GM21381 (cell line): ENCODE data around the gene LSM4.

Experiments
- ATAC-seq: cut with Tn5 transposase; IDR thresholded peaks from one replicate; pipeline ENCODE4 v1.9.1; 2021; ENCODE audit warnings: mild to moderate bottlenecking, moderate library complexity; ENCODE audit not compliant: unreplicated experiment

Gene LSM4

DNA sequence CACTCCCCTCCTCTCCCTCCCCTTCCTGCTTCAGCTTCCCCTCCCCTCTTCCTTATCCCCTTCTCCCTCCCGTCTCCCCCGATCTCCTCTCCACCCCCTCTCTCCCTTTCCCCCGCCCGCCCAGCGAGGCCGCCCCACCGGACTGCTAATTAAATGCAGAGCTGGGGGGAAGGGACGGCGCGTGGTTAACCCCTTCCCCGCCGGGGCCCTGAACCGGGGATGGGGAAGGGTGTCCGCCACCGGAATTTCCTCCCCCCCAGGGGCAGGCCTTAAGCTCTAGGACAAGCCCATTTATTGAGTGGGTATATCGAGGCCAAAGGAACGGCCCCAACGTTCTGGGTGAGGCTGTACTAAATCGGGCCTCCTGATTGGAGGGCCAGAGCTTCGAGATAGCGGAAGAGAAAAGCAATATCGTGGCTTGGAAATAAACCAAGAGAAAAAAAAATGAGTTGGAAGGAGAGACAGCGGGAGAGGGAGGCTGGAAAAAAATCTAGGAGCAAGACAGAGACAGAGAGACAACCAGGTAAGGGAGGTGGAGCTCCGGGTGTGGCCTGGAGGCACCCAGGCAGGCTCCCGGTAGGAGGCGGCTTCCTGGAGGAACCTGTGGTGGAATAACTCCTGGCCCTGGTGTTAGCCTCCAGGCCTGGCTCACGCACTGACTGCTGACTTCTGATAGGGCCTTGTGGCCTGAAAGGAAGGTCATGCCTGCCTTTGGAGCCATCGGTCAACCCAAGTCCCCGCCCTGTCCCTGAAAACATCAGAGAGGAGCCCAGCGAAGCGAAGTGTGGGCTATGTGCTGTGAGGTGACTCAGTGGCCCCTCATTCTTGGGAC is 29.9 kb downstream of the LSM4 start:
- no peak for ATAC-seq

DNA sequence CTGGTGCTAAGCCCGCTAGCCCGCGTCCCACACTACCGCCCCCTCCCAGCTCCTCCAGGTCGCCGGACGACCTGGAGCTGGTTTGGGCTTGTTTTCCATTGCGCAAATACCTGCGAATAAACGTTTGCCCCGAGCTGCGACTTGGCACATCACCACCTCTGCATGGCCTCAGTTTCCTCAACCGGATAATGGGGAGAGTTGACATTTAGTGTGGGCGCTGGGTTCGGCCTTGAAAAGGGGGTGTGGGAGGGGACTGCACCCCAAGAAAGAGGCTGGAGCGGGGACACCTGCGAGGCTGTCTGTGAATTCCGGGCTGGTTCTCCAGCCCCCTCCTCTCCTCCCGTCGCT is 30.4 kb downstream of the LSM4 start:
- no peak for ATAC-seq

DNA sequence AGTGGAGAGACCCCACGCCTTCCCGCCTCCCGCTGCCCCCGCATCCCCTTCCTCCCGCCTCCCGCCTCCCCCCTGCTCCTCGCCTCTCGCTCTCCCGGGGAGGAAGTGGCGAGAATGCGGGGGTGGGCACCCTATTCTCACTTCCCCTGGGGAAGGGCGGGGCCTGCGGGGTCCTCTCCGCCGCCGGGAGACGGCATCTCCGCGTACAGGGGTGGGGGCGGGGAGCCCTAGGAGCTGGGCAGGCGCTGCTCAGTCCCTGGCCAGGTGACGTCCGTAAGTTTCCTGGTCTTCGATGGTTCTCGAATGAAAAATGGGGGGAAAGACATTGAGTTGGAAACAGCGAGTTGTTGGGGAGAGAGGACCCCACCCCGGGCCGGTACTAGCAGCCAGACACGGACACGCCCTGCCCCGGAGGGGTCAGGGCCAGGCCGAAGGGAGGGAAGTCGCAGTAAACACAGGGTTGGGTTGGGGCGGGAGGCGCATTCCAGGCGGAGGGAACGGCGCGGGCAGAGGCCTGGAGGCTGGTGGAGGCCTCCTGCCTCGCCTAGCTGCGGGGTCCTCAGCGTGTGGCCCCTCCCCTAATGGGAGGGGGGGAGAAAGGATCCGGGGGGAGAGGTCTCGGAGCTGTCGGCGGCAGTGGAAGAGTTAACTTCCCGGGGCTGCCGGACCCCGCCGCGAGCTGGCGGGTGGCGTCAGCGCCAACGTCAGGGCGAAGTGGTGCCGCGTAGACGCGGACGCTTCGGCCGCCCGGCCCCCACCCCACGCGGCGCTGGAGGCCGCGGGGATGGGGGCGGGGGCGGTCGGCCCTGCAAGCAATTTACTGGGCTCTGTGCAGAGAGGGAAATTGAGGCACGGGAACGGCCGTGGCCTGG is 31.1 kb downstream of the LSM4 start:
- ATAC-seq: no peak

DNA sequence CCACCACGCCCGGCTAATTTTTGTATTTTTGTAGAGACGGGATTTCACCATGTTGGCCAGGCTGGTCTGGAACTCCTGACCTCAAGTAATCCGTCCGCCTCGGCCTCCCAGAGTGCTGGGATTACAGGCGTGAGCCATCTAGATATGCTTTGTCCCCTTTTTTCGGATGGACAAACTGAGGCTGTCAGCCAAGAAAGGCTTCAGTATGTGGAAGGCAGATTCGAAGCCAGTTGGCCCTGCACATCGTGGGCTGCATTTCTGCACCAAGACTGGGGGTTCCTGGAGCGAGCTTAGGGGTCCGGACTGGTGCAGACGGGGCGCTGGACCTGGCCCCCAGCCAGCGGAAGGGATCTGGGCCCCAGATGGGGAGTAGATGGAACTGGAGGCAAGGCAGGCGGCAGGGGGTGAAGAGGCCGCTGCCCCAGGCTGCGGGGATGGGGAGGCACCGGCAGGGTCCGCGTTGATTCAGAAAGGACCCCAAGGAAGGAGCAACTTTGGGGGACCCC is 31.8 kb downstream of the LSM4 start:
- ATAC-seq: no peak

DNA sequence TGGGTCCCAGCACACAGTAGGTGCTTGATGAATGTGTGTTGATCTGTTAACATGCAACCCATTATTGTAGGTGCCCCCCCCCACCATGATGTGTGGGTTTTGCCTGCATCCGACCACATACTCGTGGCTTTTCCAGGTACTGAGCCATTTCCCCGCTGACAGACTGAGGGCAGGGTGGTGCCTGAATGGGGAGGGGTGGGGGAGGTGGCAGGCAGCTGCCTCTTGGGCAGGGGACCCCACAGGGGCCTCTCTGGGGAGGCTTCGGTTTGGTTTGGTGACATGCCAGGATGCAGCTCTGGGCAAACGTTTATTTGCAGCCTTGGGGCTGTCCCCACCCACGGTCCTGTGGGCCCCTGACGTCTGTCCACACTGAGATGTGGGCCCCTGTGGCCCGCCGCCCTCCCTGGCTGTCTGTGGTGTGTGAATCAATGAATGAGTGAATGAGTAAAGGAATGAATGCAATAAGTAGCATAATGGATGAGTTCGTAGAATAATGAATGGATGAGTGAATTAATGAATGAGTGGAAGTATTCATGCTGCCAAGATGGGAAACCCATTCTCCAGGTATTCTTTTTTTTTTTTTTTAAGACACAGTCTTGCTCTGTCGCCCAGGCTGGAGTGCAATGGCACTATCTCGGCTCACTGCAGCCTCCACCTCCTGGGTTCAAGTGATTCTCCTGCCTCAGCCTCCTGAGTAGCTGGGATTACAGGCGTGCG is 32.4 kb downstream of the LSM4 start:
- ATAC-seq: peak; percentile 41

DNA sequence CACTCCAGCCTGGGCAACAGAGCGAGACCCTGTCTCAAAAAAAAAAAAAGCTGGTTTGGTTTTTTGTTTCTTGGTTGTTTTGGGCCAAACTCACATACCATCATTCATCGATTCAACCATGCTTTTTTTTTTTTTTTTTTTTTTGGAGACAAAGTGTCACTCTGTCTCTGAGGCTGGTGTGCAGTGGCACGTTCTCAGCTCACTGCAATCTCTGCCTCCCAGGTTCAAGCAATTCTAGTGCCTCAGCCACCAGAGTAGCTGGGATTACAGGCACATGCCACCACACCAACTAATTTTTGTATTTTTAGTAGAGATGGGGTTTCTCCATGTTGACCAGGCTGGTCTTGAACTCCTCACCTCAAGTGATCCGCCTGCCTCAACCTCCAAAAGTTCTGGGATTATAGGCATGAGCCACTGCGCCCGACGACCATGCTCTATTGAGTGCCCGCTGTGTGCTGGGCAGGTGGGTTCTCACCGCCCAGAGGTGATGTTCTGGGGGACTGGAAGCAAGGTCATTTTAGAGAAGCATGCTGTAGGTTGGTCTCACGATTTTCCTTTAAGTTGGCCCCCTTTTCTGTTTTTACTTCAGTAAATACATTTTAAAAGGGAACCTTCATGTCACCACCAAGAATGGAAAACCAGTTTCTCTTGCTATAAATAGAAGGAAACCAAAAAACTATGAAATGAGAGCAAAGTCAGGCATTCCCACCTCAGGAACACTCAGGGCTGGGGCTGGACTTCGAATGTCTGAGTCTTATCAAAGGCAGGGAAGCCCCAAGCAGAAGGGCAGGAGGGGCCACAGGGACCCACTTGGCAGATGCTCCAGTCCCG is 33.2 kb downstream of the LSM4 start:
- ATAC-seq: no peak

DNA sequence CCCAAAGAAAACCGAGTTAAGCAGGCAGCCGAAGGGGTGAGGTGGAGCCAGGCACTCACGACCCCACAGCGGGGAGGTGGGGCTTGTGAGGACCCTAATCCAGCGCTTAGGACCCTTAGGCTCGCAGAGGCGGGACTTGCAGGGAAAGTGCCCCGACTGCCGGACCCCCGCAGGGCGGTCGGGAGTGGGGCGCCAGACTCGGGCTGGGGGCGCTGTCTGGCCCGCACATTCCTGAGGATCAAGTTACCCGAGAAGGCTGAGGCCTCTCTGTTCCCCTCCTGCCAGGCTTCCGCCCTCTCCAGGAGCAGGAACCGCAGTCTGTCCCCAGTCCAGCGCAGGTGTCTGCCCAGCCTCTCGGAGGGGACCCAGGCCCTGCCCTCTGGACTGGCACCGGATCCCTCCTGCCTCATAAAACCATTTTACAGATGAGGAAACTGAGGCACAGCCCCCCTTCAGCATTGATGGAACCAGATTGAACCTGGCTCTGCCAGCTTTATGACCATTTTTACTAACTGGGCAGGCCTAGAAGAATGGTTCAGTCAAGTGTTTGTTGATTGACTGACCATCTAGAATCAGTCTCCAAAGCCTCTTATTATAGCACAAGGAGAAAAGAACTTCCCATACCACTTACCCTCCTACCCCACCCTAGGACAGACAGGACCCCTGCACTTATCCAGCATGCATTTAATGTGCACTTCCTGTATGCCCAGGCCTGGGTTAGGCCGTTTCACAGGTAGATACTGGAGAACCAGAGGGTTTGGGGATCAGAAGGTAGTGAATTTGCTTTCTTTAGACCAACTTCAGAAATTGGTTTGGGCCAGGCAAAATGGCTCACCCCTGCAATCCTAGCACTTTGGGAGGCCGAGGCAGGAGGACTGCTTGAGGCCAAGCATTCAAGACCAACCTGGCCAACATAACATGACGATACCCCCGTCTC is 34.8 kb downstream of the LSM4 start:
- no peak for ATAC-seq

DNA sequence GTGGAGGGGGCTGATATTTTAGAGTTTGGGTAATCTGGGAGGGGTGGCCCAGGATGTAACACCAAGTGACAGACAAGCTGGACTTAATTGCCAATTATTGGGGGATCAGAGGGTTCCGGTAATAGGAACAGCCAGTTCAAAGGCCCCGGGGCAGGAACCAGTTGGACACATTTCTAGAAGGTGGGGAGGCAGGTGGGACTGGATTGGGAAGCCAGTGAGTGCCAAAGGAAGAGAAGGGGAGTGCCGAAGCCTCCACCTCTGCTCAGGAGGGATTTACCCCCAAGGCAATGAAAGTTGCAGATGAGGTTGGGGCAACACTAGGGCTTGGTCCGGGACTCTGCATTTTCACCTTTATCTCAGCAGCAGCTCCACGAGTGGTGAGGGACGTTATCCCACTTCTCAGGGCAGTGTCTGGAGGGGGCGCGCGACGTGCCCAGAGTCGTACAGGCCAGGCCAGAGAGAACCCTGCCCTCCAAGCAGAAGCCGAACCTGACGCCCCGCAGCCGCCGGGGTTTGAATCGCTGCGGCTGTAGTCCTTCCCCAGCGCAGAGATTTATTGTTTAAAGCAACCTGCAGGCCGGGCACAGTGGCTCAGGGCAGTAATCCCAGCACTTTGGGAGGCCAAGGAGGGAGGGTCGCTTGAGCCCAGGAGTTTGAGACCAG is 35.8 kb downstream of the LSM4 start:
- ATAC-seq: no peak

DNA sequence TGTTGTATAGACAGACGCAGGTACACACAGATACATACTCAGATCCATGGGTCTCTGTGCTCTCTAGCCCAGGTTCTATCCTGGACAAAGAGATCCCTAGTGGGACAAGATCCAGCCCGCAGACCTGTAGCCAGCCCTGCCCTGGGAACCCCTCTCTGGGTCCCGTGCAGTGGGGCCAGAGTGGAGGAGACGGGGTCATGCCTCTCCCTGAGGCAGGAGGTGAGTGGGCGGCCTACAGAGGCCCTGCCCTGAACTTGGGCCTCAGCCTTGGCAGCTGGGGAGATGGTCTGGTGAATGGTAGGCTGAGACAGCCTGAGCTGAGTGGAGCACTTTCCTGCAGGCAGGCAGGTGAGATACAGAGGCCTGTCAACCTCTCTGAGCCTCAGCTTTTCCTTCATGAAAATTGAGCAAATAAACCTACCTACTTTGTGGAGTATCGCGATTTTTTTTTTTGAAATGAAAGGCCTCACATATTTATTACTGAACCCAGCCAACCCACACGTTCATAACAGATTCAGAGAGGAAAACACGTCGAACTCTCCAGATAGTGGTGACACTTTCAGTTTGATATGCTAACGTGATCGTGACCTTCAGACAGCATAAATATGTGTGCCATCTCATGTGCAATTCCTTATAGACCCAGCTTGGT is 38.0 kb downstream of the LSM4 start:
- no peak for ATAC-seq

DNA sequence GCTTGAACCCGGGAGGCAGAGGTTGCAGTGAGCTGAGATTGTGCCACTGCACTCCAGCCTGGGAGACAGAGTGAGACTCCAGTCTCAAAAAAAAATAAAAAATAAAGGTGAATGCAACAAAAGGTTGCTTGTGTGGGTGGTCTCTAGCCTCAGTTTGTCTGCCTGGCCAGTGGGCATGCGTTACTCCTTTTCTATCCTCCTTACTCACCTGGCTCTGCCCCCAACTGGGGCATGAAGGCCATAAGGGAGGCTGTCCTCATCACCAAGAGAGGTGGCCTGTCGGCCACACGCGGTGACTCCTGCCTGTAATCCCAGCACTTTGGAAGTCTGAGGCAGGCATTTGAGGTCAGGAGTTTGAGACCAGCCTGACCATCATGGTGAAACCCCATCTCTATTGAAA is 39.5 kb downstream of the LSM4 start:
- no peak for ATAC-seq

DNA sequence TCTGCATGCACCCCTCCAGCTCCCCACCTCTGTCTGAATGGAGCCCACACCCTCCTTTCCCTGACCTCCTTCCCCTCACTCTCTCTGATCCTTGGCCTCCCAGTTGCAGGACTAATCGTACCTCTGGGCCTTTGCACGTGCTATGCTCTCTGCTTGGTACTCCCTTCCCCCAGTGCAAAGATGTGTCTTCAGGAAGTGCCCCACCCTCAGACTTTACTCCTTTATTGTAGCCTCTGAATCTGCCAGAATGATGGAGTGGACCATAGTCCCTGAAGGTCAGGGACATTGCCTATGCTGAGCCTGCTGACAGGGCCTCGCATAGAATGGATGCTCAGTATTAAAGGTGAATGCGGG is 40.1 kb downstream of the LSM4 start:
- ATAC-seq: no peak

DNA sequence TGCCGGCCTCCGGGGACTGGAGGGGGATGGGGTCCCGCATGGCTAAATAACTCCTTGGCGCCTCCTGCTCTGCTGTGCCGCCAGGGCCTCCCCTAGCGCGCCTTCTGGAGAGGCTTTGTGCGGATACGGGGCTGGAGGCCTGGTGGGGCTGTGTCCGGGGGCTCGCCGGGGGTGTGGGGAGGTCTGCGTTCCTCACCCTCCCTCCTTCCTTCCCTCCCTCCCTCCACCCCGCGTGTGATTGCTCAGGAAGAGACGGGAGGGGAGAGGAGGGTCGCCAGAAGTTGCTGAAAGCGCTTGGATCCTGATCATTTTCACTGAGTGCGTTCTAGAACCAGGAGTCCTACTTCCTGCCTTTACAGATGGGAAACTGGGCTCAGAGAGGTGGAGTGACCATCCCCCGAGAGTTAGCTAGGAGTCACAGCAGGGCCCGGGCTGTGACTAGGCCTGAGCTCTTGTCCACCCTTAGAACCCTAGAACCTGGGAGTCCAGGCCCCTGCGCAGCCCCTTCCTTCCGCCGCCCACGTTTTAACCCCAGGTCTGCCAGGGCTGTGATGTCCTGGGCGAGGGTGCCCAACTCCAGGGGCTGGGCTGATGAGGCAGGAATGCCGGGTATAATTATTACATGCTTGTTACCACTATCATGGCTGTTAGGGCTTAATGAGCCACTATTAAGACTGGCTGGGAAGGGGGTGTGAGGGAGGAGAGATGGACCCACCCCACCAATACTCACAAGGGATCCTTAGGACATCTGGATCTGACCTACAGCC is 40.7 kb downstream of the LSM4 start:
- ATAC-seq: no peak

DNA sequence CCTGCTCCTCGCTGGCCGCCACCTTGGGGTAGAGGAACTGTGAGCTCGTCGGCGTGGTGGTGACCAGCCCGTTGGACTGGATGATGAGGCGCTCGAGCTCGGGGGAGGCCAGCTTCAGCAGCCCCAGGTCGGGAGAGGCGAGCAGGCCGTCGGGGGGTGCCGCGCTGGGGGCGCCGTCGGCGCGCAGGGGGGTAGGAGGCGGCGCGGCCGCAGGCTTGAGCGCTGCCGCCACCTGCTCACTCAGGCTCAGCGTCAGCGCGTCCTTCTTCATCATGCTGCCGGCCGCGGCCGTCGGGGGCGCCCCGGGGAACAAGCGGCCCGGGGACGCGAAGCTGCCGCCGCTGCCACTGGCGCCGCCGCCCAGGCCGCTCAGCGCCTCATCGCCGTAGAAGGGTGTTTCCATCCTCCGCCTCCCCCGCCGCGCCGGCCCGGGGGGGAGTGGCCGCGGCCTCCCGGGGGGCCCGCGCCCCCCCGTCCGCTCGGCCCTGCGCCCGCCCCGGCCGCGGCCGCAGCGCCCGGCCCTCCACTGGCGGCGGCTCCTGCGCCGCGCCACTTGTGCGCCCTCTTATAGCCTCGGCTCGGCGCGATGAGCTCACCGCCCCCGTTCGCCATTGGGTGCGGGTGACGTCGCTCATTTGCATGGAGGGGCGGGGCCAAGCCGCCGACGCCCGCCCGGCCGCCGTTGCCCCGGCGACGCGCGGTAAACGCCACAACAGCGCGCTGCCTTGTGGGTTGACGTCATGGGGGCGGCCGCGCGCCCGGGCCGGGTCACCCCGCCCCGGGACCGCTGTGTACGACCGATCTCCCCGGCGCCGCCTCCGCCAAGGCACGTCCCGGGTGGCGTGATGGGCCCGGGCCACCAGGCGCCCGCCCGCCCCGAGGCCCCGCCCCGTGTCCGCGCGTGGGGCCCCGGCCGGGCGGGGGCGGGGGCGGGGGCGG is 41.5 kb downstream of the LSM4 start, which contains the start of gene JUND:
Gene JUND, minus strand, starts transcription at position 541 of the 939 bp plus-strand sequence. Its CDS starts 138 bp downstream, at position 403.
- peak; percentile 63 for ATAC-seq

DNA sequence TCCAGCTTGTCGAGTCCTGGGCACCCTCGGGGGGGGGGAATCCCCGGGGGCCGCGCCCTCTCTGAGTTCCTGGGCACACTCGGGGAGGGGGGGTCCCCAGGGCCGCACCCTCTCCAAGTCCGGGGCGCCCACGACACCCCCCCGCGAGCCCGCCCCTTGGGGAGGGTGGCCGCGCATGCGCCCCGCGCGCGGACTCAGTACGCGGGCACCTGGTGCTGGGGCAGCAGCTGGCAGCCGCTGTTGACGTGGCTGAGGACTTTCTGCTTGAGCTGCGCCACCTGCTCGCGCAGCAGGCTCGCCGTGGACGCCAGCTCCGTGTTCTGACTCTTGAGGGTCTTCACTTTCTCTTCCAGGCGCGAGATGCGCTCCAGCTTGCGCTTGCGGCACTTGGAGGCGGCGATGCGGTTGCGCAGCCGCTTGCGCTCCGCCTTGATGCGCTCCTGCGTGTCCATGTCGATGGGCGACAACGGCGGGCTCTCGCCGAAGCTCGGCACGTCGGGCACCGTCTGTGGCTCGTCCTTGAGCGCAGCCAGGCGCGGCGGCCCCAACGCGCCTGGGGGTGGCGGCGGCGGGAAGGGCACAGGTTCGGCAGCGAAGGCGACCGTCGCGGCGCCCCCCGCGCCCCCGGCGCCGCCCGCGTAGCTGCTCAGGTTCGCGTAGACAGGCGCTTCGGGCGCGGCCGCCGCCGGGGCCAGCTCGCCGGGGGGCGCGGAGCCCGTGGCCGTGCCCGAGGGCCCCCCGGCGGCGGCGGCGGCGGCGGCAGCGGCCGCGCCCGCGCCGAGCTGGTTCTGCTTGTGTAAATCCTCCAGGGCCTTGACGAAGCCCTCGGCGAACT is 42.4 kb downstream of the LSM4 start:
- ATAC-seq: peak; percentile 19

DNA sequence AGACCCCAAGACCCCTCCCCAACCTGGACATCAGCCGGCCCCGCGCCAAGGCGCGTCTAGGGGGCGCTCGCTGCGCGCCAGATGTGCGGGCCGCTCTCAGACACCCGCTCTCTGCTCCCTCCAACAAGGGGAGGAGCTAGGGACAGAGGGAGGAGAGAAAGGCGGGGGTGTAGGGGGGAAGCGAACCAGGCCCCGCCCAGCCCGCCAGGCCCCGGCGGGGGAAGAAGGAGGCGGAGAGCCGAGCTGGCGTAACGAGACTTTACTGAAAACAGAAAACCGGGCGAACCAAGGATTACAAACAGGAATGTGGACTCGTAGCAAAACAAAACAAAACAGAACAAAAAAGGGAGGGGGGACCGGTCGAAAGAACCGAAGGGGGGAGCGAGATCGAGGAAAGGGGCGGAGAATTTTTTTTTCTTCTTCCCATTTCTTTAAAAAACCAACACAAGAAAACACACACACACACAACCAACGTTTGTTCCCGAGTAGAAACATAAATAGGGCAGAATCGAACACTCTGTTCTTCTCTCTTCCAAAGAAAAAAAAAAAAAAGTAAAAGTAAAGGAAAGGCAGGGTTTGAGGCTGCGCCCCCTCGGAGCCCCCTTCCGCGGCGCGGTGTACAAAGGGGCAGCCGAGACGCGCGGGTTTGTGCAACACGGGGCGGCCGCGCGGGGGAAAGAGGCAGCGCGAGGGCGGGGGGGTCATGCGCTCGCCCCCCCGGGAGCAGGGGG is 43.2 kb downstream of the LSM4 start:
- peak; percentile 16 for ATAC-seq
